ENCODE data around the gene COL6A2. TPM values are rescaled to one million over a fixed set of nuclear protein-coding genes. Genes with fewer than 3 reads are reported as not detected.

COL6A2 gene
- total RNA-seq, 1 donor from 2014 or later: 5.2 TPM

GRCh38 chr21:46118316-46119143 is 20.6 kb downstream of the COL6A2 start:
- no peak overlapping the region for H3K4me3 ChIP-seq
- H4K20me1 ChIP-seq (ENCODE audit: low read depth): no peaks in the 10 kb centered on the region
- H3K27me3 ChIP-seq: no peaks in the 10 kb centered on the region
- no peak overlapping the region for H3K9ac ChIP-seq
- no peak overlapping the region for H3K4me2 ChIP-seq
- no peak for TF ChIP-seq EZH2 (IDR thresholded peaks at IDR 0.05)
- TF ChIP-seq EZH2phosphoT487 (IDR thresholded peaks at IDR 0.05): no peak
- TF ChIP-seq CTCF (IDR thresholded peaks at IDR 0.05): no peak
- Mint-ChIP-seq H3K4me3 (no peak overlapping the region), H3K4me1 (no peaks in the 10 kb centered on the region), H3K27me3 (ENCODE audit: insufficient read depth, low read depth) (no peaks in the 10 kb centered on the region), H3K36me3 (peaks cover 7% of the 10 kb centered on the region), H3K27ac (no peak overlapping the region), H3K9me3 (peaks cover 3% of the 10 kb centered on the region)
- H3K9me3 ChIP-seq (ENCODE audit: low read depth): no peaks in the 10 kb centered on the region
- H3K4me1 ChIP-seq: no peaks in the 10 kb centered on the region
- no peaks in the 10 kb centered on the region for H3F3A ChIP-seq (ENCODE audit: low read depth)
- H3K36me3 ChIP-seq: no peaks in the 10 kb centered on the region
- DNase-seq (ENCODE audit: low spot score): no peak
- no peak overlapping the region for H3K27ac ChIP-seq
- H3K79me2 ChIP-seq (ENCODE audit: low read depth): no peaks in the 10 kb centered on the region
- H2AFZ ChIP-seq (replicated peaks): no peak overlapping the region

GRCh38 chr21:46119144-46119636 is 21.3 kb downstream of the COL6A2 start:
- no peaks in the 10 kb centered on the region for H3F3A ChIP-seq (ENCODE audit: low read depth)
- no peaks in the 10 kb centered on the region for H3K9me3 ChIP-seq (ENCODE audit: low read depth)
- no peak for DNase-seq (ENCODE audit: low spot score)
- no peak overlapping the region for H3K27ac Mint-ChIP-seq
- no peaks in the 10 kb centered on the region for H3K27me3 Mint-ChIP-seq (ENCODE audit: insufficient read depth, low read depth)
- H4K20me1 ChIP-seq (ENCODE audit: low read depth): no peaks in the 10 kb centered on the region
- H3K27ac ChIP-seq: no peak overlapping the region
- H3K4me2 ChIP-seq: no peak overlapping the region
- no peaks in the 10 kb centered on the region for H3K27me3 ChIP-seq
- no peaks in the 10 kb centered on the region for H3K36me3 ChIP-seq
- peaks cover 4% of the 10 kb centered on the region for H3K36me3 Mint-ChIP-seq
- no peaks in the 10 kb centered on the region for H3K9me3 Mint-ChIP-seq
- no peak for TF ChIP-seq EZH2phosphoT487 (IDR thresholded peaks at IDR 0.05)
- TF ChIP-seq EZH2 (IDR thresholded peaks at IDR 0.05): no peak
- no peak for TF ChIP-seq CTCF (IDR thresholded peaks at IDR 0.05)
- H3K4me3 ChIP-seq: no peak overlapping the region
- H3K4me1 ChIP-seq: no peaks in the 10 kb centered on the region
- H3K79me2 ChIP-seq (ENCODE audit: low read depth): no peaks in the 10 kb centered on the region
- no peak overlapping the region for H3K9ac ChIP-seq
- no peak overlapping the region for H3K4me3 Mint-ChIP-seq
- no peak overlapping the region for H2AFZ ChIP-seq (replicated peaks)
- H3K4me1 Mint-ChIP-seq: no peaks in the 10 kb centered on the region

- Mint-ChIP-seq H3K4me3 (no peak overlapping the region), H3K9me3 (no peaks in the 10 kb centered on the region), H3K36me3 (peaks cover 4% of the 10 kb centered on the region), H3K27ac (no peak overlapping the region), H3K27me3 (ENCODE audit: insufficient read depth, low read depth) (no peaks in the 10 kb centered on the region), H3K4me1 (no peaks in the 10 kb centered on the region)
- no peak overlapping the region for H3K4me3 ChIP-seq
- H3K9me3 ChIP-seq (ENCODE audit: low read depth): no peaks in the 10 kb centered on the region
- no peak for TF ChIP-seq EZH2phosphoT487 (IDR thresholded peaks at IDR 0.05)
- no peak for TF ChIP-seq CTCF (IDR thresholded peaks at IDR 0.05)
- no peak for TF ChIP-seq EZH2 (IDR thresholded peaks at IDR 0.05)
- no peak overlapping the region for H3K27ac ChIP-seq
- no peaks in the 10 kb centered on the region for H3K79me2 ChIP-seq (ENCODE audit: low read depth)
- H3K4me2 ChIP-seq: no peak overlapping the region
- no peak for DNase-seq (ENCODE audit: low spot score)
- no peaks in the 10 kb centered on the region for H3K27me3 ChIP-seq
- no peak overlapping the region for H3K9ac ChIP-seq
- H3F3A ChIP-seq (ENCODE audit: low read depth): no peaks in the 10 kb centered on the region
- no peaks in the 10 kb centered on the region for H3K4me1 ChIP-seq
- H4K20me1 ChIP-seq (ENCODE audit: low read depth): no peaks in the 10 kb centered on the region
- no peak overlapping the region for H2AFZ ChIP-seq (replicated peaks)
- H3K36me3 ChIP-seq: no peaks in the 10 kb centered on the region
Observed at GRCh38 chr21:46119637-46120271, 21.8 kb downstream of the COL6A2 start.

All from neural progenitor cell (in vitro differentiated cells).